Measurements from ENCODE around the gene SLC38A6.

SLC38A6 gene

DNA sequence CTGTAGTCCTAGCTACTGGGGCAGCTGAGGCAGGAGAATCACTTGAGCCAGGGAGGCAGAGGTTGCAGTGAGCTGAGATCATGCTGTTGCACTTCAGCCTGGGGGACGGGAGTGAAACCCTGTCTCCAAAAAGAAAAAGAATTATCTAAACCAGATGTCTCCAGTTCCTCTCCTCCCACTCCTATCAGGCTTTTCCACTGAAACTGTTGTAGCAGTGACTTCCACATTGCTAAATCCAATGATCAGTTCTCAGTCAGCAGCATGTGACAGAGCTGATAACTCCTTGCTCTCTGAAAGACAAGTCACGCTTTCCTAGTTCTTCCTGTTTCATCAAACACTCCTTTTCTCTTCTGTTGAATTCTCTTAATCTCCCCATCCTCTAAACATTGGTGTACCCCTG lies 8.6 kb downstream of the SLC38A6 start:
- no peak for DNase-seq (ENCODE audit: low read depth)
- TF ChIP-seq, protein P1, sequence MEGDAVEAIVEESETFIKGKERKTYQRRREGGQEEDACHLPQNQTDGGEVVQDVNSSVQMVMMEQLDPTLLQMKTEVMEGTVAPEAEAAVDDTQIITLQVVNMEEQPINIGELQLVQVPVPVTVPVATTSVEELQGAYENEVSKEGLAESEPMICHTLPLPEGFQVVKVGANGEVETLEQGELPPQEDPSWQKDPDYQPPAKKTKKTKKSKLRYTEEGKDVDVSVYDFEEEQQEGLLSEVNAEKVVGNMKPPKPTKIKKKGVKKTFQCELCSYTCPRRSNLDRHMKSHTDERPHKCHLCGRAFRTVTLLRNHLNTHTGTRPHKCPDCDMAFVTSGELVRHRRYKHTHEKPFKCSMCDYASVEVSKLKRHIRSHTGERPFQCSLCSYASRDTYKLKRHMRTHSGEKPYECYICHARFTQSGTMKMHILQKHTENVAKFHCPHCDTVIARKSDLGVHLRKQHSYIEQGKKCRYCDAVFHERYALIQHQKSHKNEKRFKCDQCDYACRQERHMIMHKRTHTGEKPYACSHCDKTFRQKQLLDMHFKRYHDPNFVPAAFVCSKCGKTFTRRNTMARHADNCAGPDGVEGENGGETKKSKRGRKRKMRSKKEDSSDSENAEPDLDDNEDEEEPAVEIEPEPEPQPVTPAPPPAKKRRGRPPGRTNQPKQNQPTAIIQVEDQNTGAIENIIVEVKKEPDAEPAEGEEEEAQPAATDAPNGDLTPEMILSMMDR (IDR thresholded peaks at IDR 0.05; ENCODE audit: low read depth, low read length, missing control alignments), result no peak

DNA sequence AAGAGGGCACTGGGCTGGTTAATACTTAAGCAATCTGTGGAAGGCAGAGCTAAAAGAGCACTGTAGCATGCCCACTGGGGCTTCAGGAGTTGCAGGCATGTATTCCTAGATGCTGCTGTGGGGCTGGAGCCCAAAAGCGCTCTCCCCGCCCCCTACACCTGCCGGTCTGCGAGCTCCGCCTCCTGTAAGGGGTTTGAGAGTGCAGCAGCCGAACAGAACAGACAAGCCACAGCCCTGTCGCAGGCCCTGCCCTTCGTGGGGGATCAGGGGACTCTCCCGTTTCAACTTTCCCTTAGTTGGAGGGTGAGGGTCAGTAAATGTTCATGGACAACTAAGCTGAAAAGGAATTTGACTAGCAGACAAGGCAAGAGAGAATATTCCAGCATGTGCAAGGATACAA lies 17.6 kb downstream of the SLC38A6 start:
- TF ChIP-seq, protein P1 (IDR thresholded peaks at IDR 0.05; ENCODE audit: low read depth, low read length, missing control alignments), result no peak
- no peak for DNase-seq (ENCODE audit: low read depth)
- H3K4me3 ChIP-seq (ENCODE audit: low read depth, low read length), result no peak overlapping the region

More for the DNA sequence above, 8.6 kb downstream of the SLC38A6 start:
- no peak overlapping the region for H3K4me3 ChIP-seq (ENCODE audit: low read depth, low read length)

DNA sequence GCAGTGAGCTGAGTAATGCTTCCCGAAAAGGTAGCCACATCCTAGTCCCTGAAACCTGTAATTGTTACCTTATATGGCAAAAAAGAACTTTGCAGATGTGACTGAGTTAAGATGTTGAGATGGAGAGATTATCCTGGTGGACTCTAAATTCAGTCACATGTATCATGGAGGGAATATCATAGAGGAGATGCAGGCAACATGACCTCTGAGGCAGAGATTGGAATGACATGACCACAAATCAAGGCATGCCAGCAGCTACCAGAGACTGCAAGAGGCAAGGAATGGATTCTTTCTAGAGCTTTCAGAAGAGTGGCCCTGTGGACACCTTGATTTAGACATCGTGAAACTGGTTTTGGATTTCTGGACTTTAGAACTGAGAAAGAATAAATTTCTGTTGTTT lies 18.5 kb downstream of the SLC38A6 start:
- DNase-seq (ENCODE audit: low read depth), result no peak
- no peak overlapping the region for H3K4me3 ChIP-seq (ENCODE audit: low read depth, low read length)
- TF ChIP-seq, protein P1 (IDR thresholded peaks at IDR 0.05; ENCODE audit: low read depth, low read length, missing control alignments), result no peak

DNA sequence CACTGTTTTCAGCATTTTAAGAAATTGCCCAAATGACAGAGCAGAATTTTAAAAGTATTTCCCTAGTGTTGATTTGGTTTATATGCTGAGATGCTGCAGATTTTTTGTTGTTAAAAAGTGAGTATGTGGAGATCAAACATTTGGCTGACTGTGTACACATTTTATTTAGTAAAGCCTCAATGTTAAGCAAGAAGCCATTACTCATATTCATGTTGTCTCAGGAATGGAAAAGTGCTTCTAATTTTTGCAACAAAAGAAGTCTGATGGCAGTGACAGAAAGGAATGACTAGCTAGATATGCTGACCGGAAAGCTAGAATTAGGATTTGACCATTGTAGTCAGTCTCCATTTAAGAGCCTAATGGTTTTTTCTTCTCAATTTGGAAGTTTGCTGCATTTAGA lies 22.5 kb downstream of the SLC38A6 start:
- no peak for DNase-seq (ENCODE audit: low read depth)
- TF ChIP-seq, protein P1 (IDR thresholded peaks at IDR 0.05; ENCODE audit: low read depth, low read length, missing control alignments), result no peak
- H3K4me3 ChIP-seq (ENCODE audit: low read depth, low read length), result no peak overlapping the region

DNA sequence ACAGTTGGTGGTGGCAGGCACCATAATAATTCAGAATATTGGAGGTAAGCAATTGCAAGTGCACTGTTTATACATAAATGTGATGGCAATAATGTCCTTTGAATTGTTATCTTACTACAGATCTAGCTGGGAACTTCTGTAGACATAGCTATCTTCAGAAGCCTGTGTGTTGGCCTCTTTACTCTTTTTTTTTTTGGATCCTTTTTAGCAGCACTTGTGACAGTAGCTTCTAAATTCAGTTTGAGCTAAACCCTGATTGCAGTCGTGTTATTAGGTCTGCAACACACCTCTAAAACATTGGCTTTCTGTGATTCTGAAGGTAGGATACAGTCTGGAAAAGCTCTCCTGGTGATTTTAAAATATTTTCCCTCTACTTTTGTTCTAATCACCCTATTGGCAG lies 38.5 kb downstream of the SLC38A6 start:
- DNase-seq (ENCODE audit: low read depth), result no peak
- no peak overlapping the region for H3K4me3 ChIP-seq (ENCODE audit: low read depth, low read length)
- TF ChIP-seq, protein P1 (IDR thresholded peaks at IDR 0.05; ENCODE audit: low read depth, low read length, missing control alignments), result no peak

DNA sequence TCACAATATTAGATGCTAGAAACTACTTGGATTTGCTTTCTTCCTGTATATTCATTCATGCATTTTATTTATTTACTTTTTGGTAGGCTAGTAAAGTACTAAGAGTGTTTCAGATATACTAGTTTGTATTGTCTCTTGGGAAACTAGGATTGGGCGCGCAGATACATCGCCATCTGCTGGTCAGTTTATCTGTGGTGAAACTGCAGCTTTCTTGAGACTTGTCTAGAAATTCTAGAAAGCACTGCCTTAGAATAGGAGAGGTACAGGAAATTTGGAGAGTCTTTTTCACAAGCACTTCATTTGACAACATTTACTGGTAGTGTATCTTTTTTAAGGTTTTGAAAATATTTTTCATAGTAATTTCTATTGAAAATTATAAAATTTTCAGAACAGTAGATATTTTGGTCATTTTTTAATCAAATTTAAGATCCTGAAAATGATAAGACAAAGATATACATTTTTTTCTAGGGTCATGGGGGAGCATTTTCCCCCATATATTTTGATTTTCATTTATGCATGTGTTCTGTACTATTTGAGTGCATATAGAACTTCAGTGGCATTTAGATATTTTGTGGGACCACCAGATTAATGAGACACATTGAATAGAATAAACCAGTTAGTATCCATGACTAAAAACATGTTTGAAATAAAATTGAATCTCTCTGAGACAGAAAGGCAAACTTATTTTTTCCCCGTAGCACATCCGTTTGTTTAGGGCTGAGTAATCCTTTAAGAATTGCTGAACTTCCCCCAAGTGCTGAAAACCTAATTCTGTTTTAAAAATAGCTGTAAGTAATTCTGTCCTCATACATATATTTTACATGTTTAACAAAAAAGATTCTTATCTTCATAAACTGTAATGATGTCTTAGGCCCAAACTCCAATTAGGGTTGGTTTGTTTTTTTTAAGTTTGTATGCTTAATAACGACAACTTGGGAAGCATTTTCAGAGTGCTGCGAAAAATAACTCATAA lies 44.5 kb downstream of the SLC38A6 start:
- DNase-seq (ENCODE audit: low read depth), result peak; percentile 43
- no peak overlapping the region for H3K4me3 ChIP-seq (ENCODE audit: low read depth, low read length)
- TF ChIP-seq, protein P1 (IDR thresholded peaks at IDR 0.05; ENCODE audit: low read depth, low read length, missing control alignments), result peak; percentile 65
